Hematopoietic multipotent progenitor cell (in vitro differentiated cells): ENCODE data around the gene OMD. TPM values are rescaled to one million over a fixed set of nuclear protein-coding genes. Genes with fewer than 3 reads are reported as not detected.
"Not testable (repeated sequence)": the region's sequence is repeated elsewhere in the genome, so short reads cannot be mapped to it uniquely, and the experiment has no call there.

ENCODE experiments used
- DNase-seq, 3 donors: peaks; one replicate each; pipeline ENCODE4 v3.0.0-alpha.2; 2011 to 2015; ENCODE audit warnings: low read depth in 2 of 3, low spot score in 2 of 3
- total RNA-seq: library from RNA; depleted of rRNA; stranded (reverse); fragments of >200 nt; gene quantifications from one replicate; pipeline ENCODE4 v1.2.3, GENCODE V29; 2012

Gene OMD
- total RNA-seq, 1 donor, result not detected

DNA sequence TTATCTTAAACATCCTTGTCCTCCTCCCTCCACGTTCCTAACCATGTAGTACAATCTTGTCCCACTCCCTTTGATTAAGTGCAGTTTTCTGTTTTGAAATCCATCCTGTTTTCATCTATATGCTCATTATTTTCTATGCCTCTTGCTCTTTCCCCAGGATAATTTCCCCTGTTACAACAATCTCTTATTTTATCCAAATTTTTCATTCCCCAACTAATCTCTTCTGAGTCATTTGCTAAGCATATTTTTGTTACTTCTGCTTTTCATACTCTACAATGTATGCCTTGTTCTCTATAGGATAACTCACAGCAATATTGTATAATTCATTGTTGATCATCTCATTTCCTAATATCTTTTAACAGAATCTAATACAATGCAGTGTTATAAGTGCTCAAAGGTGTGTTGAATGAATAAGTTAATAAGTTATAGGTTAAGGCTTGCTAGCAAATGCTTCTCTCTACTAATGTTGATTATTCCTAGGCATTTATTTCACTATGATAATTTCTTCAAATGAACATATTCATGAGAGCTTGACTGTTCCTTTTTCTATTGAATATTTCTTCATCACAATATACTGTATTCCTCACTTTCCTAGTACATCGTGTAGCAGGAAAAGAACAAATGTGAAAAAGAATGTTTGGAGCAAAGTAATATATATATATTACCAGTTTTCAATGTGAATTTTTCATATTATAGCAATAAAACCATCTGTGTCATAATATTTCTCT is 1.5 kb downstream of the OMD start:
- no peak for DNase-seq

DNA sequence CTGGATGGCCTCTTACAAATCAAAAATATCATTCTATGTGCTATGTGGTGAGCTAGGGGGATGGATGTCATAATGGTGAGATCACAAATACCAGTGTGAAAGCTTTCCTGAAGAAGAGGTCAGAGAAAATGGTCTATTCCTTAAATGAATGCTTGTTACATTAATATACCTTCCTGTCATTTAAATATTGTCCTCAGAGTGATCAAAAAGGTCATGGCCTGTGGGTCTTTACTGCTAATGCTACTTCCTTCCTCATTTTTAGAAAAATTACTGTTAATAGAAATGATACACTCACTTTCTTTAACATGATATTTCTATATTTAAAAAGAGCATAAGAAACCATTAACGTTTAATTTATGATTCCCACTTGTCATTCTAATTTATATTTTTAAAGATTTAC is 9.7 kb downstream of the OMD start:
- DNase-seq, result no peak

DNA sequence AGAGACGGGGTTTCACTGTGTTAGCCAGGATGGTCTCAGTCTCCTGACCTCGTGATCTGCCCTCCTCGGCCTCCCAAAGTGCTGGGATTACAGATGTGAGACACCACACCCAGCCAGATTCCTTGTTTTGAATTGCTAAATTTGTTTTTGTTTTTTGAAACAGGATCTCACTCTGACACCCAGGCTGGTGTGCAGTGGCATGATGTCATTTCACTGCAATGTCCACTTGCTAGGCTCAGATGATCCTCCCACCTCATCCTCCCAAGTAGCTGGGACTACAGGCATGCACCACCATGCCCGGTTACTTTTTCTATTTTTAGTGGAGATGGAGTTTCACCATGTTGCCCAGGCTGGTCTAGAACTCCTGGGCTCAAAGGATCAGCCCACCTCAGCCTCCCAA is 13.1 kb downstream of the OMD start:
- DNase-seq, result not testable (repeated sequence)

DNA sequence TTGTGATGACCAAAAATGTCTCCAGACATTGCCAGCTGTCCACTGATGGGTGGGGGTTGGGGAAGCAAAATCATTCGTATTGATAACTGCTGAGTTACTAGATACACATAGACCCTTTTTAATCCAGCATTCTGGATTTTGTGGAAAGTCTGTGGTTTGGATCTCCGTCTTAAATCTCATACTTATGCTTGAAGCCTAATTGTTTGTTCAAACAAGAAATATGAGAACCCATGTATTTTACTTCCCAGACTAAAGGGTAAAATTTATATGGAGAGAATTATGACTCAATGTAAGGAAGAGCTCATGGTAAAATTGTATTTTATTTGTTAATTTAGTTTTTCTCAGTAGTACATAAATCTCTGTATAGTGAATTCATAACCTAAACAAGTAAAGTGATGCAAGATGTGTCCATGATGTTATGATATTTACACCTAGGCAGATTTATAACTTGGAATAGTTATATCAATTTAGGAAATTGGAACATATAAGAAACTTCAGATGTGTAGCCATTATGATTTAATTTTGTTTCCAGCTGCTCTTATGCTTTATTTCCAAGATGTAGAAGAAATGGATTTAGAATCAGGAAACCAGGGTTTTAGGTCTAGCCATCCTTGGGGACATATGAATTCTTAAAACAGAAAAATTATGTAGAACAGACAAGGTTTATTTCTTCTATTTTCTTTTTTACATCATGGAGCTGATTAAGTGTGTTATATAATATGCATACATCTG is 15.4 kb downstream of the OMD start:
- DNase-seq, result no peak

DNA sequence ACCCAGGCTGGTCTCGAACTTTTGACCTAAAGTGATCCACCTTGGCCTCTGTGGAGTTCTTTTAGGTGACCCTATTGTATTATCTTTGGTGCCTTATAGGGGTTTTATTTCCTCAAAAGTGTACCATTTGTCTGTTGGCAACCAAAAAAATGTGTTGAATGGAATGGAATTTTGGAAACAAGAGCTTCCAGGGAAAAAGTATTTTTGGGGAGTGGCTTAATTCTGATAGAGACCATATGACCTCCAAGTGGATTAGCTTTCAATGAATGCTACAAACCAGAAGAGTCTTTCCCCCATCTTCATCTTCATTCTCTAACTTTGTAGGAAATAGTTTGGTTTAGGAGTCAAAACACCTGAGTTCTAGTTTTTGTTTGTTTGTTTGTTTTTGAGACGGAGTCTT is 16.5 kb downstream of the OMD start:
- DNase-seq, result no peak

DNA sequence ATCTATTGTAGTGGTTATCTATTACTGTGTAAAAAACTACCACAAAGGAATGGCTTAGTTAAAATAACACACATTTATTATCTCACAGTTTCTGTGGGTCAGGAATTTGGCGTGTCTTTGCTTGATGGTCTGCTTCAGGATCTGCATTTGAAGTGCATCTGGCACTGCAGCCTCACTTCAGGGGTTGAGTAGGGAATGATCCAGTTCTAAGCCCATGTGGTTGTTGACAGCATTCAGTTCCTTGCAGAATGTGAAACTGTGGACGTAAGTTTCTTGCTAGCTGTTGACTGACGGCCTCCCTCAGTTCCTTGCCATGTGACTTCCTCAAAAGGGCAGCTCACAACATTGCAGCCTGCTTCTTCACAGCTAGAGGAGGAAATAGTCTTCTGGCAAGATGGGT is 17.8 kb downstream of the OMD start:
- peak; percentile 16 to 81 (median 57) for DNase-seq

DNA sequence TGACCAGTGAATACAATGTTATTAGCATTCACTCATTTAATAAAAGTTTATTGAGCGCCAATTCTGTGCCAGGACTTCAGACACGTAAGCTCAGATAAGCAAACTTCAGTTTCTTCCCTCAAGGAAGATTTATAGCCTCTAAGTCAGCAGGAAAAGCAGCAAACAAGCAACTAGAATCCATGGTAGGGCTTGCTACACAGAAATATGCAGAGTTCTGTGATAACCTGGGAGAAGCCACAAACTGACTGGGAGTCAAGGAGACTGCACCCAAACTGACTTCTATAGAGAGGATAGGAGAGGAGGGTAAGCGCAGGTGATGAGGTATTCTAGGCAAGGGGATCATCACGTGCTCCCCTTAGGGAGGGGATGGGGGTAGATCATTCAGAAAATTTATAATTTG is 18.5 kb downstream of the OMD start:
- DNase-seq, result no peak

DNA sequence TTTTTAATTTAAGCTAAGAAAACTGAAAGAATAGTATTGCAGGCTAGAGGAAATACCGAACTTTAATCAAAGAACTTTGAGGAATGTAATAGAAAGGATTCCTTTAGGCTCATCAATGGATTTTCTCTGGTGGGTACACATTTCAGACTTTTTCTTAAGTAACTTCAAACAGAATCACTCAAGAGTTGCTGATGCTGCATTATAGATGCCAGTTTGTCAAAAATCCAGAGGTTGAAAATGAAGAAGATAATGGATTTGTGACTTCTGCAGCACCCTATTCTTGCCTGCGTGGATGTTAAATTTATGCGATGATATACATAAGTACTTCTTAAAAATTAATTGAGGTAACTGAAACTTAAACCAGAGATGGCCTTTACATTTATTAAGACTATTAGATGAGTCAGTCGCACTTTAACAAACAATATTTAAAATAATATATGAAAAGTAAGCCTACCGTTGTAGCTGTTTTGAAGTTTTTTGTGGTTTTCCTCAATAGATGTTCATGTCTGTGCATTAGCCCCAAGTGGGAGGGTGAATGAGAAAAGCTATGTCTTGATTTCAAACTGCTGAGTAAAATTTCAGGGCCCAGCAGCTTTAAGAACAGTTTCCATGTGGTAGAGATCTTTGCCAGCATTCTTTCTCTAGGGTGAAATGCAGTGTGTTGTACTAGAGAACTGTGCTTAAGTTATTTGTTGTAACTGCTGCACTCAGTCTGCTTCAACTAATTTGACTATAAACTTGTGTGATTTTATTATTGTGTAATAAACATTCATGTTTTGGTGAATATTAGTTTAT is 20.0 kb downstream of the OMD start, which contains the start of gene OGN:
Gene OGN, minus strand, starts transcription at position 537 of the 795 bp plus-strand sequence. CDS start 1,171 bp downstream, outside the sequence.
- no peak for DNase-seq

DNA sequence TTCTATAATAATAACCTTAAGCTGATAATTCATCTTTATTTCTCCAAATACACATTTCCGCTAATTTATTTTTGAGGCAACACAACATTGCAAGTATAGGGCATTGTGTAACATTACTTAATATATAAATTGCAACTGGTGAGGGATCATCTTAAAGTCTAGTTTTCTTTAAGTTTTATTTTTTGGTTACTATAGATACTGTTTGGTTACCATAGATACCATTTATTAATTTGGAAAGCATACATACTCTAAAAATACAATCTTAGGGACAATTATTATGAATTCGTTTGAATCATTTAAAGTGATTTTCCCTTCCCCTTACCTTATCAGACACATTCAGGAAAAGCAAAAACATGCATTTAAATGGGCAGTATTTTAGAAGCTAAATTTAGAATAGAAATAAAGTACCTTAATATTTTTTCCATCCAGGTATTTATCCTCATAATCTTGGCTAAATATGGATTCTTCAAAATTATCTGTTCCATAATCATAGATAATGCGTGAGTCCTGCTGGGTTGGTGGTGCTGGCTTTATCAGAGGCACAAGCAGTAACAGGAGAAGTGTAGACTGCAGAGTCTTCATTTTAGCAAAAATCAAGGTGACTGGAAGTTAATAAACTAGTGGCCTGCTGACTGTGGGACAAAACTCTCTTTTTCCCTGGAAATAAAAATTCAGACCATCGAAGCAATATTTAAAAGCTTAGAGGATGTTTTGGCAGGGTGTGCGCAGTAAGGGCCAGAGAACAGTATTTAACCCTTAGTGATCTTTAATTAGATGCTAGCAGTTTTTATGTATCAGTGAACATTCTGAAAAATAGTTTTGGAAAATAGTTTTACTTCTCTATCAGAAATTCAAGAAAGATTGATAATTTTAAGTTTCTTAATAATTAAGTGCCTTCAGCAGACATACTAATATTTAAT is 21.2 kb downstream of the OMD start:
- DNase-seq, result no peak

DNA sequence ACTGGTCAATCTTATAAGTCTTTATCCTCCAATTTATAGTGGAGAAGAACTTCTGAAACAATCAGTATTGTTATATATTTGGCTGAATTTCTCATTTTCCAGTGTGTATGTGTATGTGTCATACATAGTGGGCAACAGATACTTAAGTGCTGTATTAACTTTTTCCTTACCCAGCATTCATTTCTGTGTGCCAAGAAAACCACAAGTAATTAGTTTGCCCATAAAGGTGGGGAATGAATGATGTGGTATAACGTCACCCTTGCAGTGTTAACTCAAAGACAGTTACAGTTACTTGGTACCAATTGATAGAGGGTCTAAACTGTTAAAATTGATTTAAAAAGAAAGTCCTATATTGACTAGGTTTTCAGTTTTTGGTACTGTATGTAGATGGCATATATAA is 21.9 kb downstream of the OMD start:
- DNase-seq, result no peak

DNA sequence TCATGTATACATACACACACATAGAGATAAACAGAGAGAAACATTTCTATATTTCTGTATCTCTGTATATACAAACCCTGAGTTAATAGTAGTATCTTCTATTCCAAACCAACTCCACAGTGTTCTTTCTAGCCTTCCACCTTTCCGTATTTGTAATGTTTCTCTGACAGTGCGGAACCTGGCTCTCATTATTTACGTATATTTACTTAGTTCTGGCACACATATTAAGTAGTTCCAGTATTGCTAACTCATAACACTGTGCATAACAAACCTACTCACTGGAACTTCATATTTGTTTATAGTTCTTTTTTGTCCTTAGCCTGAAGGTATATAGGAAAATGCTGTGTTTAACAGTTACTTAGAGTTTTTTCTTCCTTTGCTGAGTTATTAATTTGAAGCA is 26.4 kb downstream of the OMD start:
- no peak for DNase-seq

DNA sequence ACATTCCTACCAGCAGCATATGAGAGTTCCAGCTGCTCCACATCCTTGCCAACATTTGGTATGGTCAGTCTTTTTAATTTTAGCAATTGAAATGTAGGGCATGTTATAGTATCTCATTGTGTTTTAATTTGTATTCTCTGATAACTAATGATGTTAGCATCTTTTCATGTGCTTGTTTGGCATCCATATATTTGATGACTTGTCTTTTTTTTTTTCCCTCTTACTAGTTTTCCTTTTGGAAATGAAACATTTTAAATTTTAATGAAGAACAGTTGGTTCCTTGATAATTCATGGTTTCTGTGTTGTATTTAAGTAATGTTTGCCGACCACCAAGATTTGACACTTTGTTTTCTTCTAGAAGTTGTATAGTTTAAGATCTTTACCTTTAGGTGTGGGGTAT is 28.7 kb downstream of the OMD start:
- DNase-seq, result no peak

DNA sequence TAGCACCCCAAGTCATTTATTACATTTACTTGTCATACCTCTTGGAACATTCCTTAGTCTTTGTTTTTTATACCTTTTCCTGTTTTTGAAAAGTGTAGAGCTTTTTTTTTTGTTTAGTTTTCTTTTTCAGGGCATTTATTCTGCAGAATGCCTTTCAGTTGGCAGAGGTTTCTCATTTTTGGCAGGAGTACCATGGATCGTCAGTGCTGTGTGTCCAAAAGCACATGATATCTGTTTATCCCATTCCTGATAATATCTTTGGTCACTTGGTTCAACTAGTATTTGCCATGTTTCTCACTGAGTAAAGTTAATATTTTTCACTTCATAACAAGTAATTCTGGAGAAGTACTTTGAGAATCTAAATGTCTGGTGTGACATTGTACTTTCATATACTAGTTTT is 30.6 kb downstream of the OMD start:
- DNase-seq, result no peak

DNA sequence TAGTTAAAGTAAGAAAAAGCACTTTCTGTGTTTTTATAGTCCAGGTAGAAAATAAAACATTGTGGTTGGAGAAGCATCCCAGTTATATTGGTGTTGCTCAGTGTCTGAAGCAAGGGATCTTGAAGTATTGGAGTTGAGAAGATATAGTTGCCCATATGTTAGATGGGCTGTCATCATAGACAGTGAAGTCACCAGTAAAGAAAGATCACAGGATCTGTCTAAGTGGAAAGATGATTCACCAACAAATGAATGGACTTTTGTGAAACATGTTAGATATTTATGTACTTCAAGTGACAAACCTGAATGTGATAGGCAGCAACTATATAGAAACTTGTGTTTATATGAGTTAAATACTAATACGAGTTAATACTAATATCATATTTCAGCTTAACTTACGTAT is 31.6 kb downstream of the OMD start:
- DNase-seq, result no peak

DNA sequence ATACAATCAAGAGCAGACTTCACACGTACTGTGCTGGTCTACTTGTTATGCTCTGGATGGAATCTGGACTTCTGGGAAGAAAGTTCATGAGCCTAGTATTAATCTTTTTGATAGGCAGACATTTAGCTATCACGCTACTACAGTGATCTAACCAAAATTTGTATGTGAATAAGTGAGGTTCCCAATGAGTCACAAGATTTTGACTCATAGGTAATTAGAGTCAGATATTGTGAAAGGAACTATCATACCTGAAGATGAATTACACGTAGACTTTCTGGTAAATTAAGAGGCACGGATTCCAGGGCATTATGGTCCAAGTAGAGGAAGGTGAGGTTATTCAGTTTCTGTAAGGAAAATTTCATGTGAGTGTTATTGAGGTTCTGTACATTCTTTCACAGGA is 38.3 kb downstream of the OMD start:
- DNase-seq, result no peak

DNA sequence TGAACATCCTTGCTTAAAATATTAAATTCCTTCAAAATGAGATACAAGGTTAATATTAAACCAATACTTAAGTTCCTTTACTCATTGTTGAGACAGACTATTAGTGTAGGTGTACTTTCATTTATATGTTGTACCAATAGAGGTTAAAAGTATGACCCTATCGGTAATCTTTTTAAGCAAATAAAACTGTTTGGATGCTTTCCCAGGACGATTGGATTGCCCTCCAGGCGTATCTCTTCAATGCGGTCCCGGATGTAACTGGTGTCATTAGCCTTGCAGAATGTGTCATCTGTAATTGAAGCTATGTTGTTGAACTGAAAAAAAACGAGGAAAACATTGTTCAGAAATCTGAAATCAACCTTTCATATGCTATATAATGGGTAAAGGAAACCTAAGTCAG is 38.8 kb downstream of the OMD start:
- DNase-seq, result no peak

DNA sequence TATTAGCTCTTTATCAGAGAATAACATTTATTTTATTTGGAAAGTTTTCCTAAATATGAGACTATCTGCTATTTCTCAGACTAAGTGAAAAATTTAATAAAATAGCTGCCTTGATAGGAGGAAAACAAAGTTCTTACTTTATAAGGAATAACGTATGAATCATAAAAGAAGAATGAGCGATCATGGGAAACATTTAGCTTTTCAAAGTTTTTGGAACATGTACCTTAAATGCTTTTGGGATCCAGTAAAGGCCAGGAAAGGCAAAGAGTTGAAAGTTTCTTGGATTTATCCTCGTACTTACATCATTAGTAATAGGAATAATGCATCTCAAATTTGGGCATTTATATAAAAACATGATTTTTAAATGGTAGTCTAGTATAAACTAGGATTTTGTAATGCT is 39.3 kb downstream of the OMD start:
- DNase-seq, result no peak

DNA sequence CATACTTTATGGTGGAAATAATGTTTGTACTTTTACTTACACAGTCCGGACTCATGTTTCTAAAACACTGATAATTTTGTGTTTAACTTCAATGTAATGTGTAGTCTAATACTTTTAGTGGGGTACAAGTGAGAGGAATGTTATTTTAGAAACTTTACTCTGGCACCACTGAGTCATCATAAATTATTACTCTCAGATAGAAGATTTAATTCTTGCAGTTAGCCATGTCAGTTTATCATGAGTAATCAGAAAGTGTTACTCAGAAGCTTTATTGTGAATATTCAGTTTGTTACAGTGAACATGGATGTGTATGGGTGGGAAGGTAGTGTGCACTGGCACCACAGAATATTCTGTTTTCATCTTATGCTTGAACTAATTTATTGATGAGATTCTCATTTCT is 39.9 kb downstream of the OMD start:
- DNase-seq, result no peak

DNA sequence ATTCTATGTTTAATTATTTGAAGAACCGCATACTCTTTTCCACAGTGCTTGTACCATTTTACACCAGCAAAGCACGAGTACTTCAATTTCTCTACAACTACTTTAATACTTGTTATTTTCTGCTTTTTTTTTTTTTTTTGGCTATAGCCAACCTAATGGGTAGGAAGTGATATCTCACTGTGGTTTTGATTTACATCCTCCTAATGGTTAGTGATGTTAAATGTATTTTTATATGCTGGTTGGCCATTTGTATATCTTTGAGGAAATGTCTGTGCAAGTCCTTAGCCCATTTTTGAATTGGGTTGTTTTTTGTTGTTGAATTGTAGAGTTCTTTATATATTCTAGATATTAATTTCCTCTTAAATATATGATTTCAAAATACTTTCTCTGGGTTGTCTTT is 42.5 kb downstream of the OMD start:
- peak in 1 of 3 donors; percentile 37 for DNase-seq

DNA sequence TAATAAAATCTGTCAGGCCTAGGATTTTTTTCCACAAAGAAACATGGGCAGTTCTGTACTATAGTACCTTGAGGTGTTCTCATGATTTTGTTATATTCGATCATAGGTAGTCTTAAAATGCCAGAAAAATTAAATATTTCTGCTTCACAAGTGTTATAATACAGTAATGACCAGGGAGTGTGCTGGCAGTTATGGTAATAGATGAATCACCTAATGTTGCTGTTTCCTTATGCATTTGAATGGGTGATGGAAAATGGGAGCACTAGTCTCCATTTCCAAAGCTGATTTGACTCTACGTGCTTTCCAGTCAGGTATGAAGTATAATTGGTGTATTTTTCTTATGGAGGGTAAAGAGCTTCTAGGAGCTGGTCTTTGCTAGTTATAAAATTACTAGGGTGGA is 43.7 kb downstream of the OMD start:
- no peak for DNase-seq
